Measurements from ENCODE around the gene RRP8. TPM values are rescaled to one million over a fixed set of nuclear protein-coding genes. Genes with fewer than 3 reads are reported as not detected.

RRP8 gene
- total RNA-seq (10 to 100 TPM in 8 of 9 donors, 1 to 10 TPM in 1; 9.4 to 27.5 (median 20.0) TPM), polyA plus RNA-seq (10 to 100 TPM; 24.2 to 34.8 (median 33.5) TPM)
- long read RNA-seq, donor 1, full-length matches to known transcripts = 7 of 14 reads
- long read RNA-seq, donor 1, partial matches to known transcripts = 7 of 14 reads
- long read RNA-seq, donor 1, other reads (novel, unspliced or antisense) = 0 of 14 reads
- long read RNA-seq, donor 2, full-length matches to known transcripts = 3 of 3 reads
- long read RNA-seq, donor 2, partial matches to known transcripts = 0 of 3 reads
- long read RNA-seq, donor 2, other reads (novel, unspliced or antisense) = 0 of 3 reads
- long read RNA-seq, donor 3, full-length matches to known transcripts = 10 of 10 reads
- long read RNA-seq, donor 3, partial matches to known transcripts = 0 of 10 reads
- long read RNA-seq, donor 3, other reads (novel, unspliced or antisense) = 0 of 10 reads
- long read RNA-seq, donor 4, full-length matches to known transcripts = 15 of 18 reads
- long read RNA-seq, donor 4, partial matches to known transcripts = 1 of 18 reads
- long read RNA-seq, donor 4, other reads (novel, unspliced or antisense) = 2 of 18 reads
- long read RNA-seq, donor 5, full-length matches to known transcripts = 24 of 45 reads
- long read RNA-seq, donor 5, partial matches to known transcripts = 3 of 45 reads
- long read RNA-seq, donor 5, other reads (novel, unspliced or antisense) = 18 of 45 reads
- long read RNA-seq, donor 6, full-length matches to known transcripts = 7 of 10 reads
- long read RNA-seq, donor 6, partial matches to known transcripts = 2 of 10 reads
- long read RNA-seq, donor 6, other reads (novel, unspliced or antisense) = 1 of 10 reads
- long read RNA-seq, donor 7, full-length matches to known transcripts = 3 of 3 reads
- long read RNA-seq, donor 7, partial matches to known transcripts = 0 of 3 reads
- long read RNA-seq, donor 7, other reads (novel, unspliced or antisense) = 0 of 3 reads
- long read RNA-seq, donor 8, full-length matches to known transcripts = 5 of 5 reads
- long read RNA-seq, donor 8, partial matches to known transcripts = 0 of 5 reads
- long read RNA-seq, donor 8, other reads (novel, unspliced or antisense) = 0 of 5 reads
- long read RNA-seq, donor 9, full-length matches to known transcripts = 3 of 3 reads
- long read RNA-seq, donor 9, partial matches to known transcripts = 0 of 3 reads
- long read RNA-seq, donor 9, other reads (novel, unspliced or antisense) = 0 of 3 reads
- long read RNA-seq, donor 10, full-length matches to known transcripts = 2 of 2 reads
- long read RNA-seq, donor 10, partial matches to known transcripts = 0 of 2 reads
- long read RNA-seq, donor 10, other reads (novel, unspliced or antisense) = 0 of 2 reads

- Histone ChIP-seq H3K27ac (peak within 1 kb of the TSS; percentile 34 to 98 (median 90)), H3K4me1 (replicated peaks in 1 of 2) (peaks cover 34 to 55% of the 10 kb centered on the region in 2 donors), H3K9me3 (replicated peaks in 1 of 3) (no peaks in the 10 kb centered on the region), H3K27me3 (no peaks in the 10 kb centered on the region), H3K4me3 (peak within 1 kb of the TSS; percentile 48 to 95 (median 88)), H3K36me3 (replicated peaks in 1 of 2) (peaks cover 0 to 40% of the 10 kb centered on the region in 2 donors)
- 0 to 1% (median 0%) methylated on average over 26 to 72 of the region's 72 CpGs for WGBS, 4 donors
- peak; percentile 90 to 95 (median 93) for DNase-seq
- TF ChIP-seq POLR2A (IDR thresholded peaks at IDR 0.05) = peak; percentile 69 to 78
- TF ChIP-seq, protein P1, sequence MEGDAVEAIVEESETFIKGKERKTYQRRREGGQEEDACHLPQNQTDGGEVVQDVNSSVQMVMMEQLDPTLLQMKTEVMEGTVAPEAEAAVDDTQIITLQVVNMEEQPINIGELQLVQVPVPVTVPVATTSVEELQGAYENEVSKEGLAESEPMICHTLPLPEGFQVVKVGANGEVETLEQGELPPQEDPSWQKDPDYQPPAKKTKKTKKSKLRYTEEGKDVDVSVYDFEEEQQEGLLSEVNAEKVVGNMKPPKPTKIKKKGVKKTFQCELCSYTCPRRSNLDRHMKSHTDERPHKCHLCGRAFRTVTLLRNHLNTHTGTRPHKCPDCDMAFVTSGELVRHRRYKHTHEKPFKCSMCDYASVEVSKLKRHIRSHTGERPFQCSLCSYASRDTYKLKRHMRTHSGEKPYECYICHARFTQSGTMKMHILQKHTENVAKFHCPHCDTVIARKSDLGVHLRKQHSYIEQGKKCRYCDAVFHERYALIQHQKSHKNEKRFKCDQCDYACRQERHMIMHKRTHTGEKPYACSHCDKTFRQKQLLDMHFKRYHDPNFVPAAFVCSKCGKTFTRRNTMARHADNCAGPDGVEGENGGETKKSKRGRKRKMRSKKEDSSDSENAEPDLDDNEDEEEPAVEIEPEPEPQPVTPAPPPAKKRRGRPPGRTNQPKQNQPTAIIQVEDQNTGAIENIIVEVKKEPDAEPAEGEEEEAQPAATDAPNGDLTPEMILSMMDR (IDR thresholded peaks at IDR 0.05) = peak in 5 of 6 experiments; percentile 8 to 37 (median 18)
- intact Hi-C loops (cut with DNase I) = loop anchor here in 1 of 2 donors (5.0 to 10.0 kb wide), 2 partner anchors 69 to 79 kb away; partner anchors contain the start of gene MRPL17
Observed at GRCh38 chr11:6603287-6604080, at the start of gene RRP8, which contains the start of gene ILK. TSS of gene RRP8 (minus strand) at chr11:6603616. CDS start at chr11:6603502, 114 bp downstream. TSS of gene ILK (plus strand) at chr11:6603774. CDS start at chr11:6604272, 498 bp downstream.

DNA sequence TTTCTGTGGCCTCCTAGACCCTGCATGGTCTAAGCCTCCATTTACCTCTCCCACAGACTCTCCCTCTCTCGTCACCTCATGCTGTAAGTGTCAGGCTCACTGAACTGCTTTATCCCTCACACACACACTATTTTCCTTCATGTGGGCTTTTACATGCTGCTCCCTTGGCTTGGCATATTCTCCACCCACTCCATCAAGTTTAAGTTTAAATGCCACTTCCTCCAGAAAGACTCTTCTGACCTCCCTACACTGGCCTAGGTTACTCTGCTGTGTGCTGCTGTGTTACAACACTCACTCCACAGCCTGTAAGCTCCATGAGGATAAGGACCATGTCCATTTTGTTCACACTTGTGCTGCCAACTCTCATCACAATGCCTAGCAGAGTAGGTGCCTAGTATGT lies 49.7 kb upstream of the RRP8 start:
- H3K27me3 ChIP-seq = peaks cover 3% of the 10 kb centered on the region
- DNase-seq = no peak
- H3K36me3 ChIP-seq (replicated peaks in 1 of 2) = no peaks in the 10 kb centered on the region
- no peaks in the 10 kb centered on the region for H3K9me3 ChIP-seq (replicated peaks in 1 of 3)
- TF ChIP-seq, protein P1 (IDR thresholded peaks at IDR 0.05) = no peak
- TF ChIP-seq POLR2A (IDR thresholded peaks at IDR 0.05) = no peak
- no peak overlapping the region for H3K4me3 ChIP-seq
- 96 to 100% (median 97%) methylated on average over 1 of the region's 1 CpG for WGBS, 4 donors
- intact Hi-C loops (cut with DNase I) = no loop called here
- H3K4me1 ChIP-seq (replicated peaks in 1 of 2) = no peaks in the 10 kb centered on the region
- H3K27ac ChIP-seq = no peak overlapping the region

GRCh38 chr11:6652182-6652581 lies 48.8 kb upstream of the RRP8 start:
- WGBS, 4 donors = 65 to 74% (median 69%) methylated on average over 3 of the region's 3 CpGs
- H3K36me3 ChIP-seq (replicated peaks in 1 of 2) = no peaks in the 10 kb centered on the region
- peaks cover 0 to under 1% of the 10 kb centered on the region in 2 donors for H3K4me1 ChIP-seq (replicated peaks in 1 of 2)
- TF ChIP-seq, protein P1 (IDR thresholded peaks at IDR 0.05) = no peak
- no peak for TF ChIP-seq POLR2A (IDR thresholded peaks at IDR 0.05)
- no peaks in the 10 kb centered on the region for H3K9me3 ChIP-seq (replicated peaks in 1 of 3)
- no peak overlapping the region for H3K4me3 ChIP-seq
- intact Hi-C loops (cut with DNase I) = no loop called here
- no peak for DNase-seq
- peaks cover 3% of the 10 kb centered on the region for H3K27me3 ChIP-seq
- H3K27ac ChIP-seq = no peak overlapping the region
